Measurements from ENCODE around the gene DOCK6. TPM values are rescaled to one million over a fixed set of nuclear protein-coding genes. Genes with fewer than 3 reads are reported as not detected.
A peak's percentile ranks its signal among the peaks of the same experiment; 100 is the strongest.

DOCK6 gene
- total RNA-seq, 4 donors from 2014 or later, result 19.7 to 94.0 (median 33.3) TPM

GRCh38 chr19:11177592-11177991 is 84.7 kb downstream of the DOCK6 start:
- H3K27me3 ChIP-seq, result no peaks in the 10 kb centered on the region
- 81 to 82% methylated on average over 9 of the region's 9 CpGs for WGBS, 2 donors
- H3K27ac ChIP-seq, result peak overlapping the region in 2 of 4 donors; percentile 74 to 77
- no peak overlapping the region for H3K4me3 ChIP-seq
- peaks cover 12 to 63% (median 18%) of the 10 kb centered on the region in 3 donors for H3K36me3 ChIP-seq
- H3K4me1 ChIP-seq, result peaks cover 6 to 33% (median 11%) of the 10 kb centered on the region in 3 donors
- no peak for DNase-seq
- intact Hi-C loops (cut with DNase I), result no loop called here
- TF ChIP-seq POLR2A (IDR thresholded peaks at IDR 0.05) (no peak), CTCF (IDR thresholded peaks at IDR 0.05) (no peak)
- no peaks in the 10 kb centered on the region for H3K9me3 ChIP-seq

GRCh38 chr19:11176466-11177193 is 85.7 kb downstream of the DOCK6 start:
- no peak for DNase-seq
- Histone ChIP-seq H3K36me3 (peaks cover 12 to 70% (median 18%) of the 10 kb centered on the region in 3 donors), H3K4me1 (peaks cover 6 to 30% (median 11%) of the 10 kb centered on the region in 3 donors), H3K4me3 (no peak overlapping the region), H3K9me3 (no peaks in the 10 kb centered on the region), H3K27ac (no peak overlapping the region), H3K27me3 (no peaks in the 10 kb centered on the region)
- intact Hi-C loops (cut with DNase I), result no loop called here
- 90 to 93% methylated on average over 16 to 18 of the region's 18 CpGs for WGBS, 2 donors
- TF ChIP-seq CTCF (IDR thresholded peaks at IDR 0.05), result no peak
- no peak for TF ChIP-seq POLR2A (IDR thresholded peaks at IDR 0.05)

- Histone ChIP-seq H3K36me3 (peaks cover 12 to 75% (median 18%) of the 10 kb centered on the region in 3 donors), H3K4me1 (peaks cover 6 to 25% (median 11%) of the 10 kb centered on the region in 3 donors), H3K4me3 (no peak overlapping the region), H3K27ac (peak overlapping the region in 1 of 4 donors; percentile 28), H3K27me3 (no peaks in the 10 kb centered on the region), H3K9me3 (no peaks in the 10 kb centered on the region)
- no peak for DNase-seq
- intact Hi-C loops (cut with DNase I), result no loop called here
- 80 to 90% methylated on average over 4 to 7 of the region's 7 CpGs for WGBS, 2 donors
- TF ChIP-seq POLR2A (IDR thresholded peaks at IDR 0.05) (no peak), CTCF (IDR thresholded peaks at IDR 0.05) (no peak)
Measured at GRCh38 chr19:11175920-11176319, 86.4 kb downstream of the DOCK6 start.

- no peaks in the 10 kb centered on the region for H3K9me3 ChIP-seq
- no peak for TF ChIP-seq CTCF (IDR thresholded peaks at IDR 0.05)
- H3K4me1 ChIP-seq, result peaks cover 0 to 26% (median under 1%) of the 10 kb centered on the region in 3 donors
Measured at GRCh38 chr19:11174336-11174735, 88.0 kb downstream of the DOCK6 start.

GRCh38 chr19:11173516-11174155 is 88.7 kb downstream of the DOCK6 start:
- no peak for DNase-seq
- intact Hi-C loops (cut with DNase I), result no loop called here
- Histone ChIP-seq H3K4me3 (no peak overlapping the region), H3K27ac (peak overlapping the region in 3 of 4 donors; percentile 9 to 46 (median 35)), H3K4me1 (peaks cover 0 to 26% (median 3%) of the 10 kb centered on the region in 3 donors), H3K36me3 (peaks cover 17 to 95% (median 23%) of the 10 kb centered on the region in 3 donors), H3K9me3 (no peaks in the 10 kb centered on the region), H3K27me3 (no peaks in the 10 kb centered on the region)
- WGBS, 2 donors, result 73 to 93% methylated on average over 5 to 7 of the region's 8 CpGs
- no peak for TF ChIP-seq POLR2A (IDR thresholded peaks at IDR 0.05)
- no peak for TF ChIP-seq CTCF (IDR thresholded peaks at IDR 0.05)

More at GRCh38 chr19:11174336-11174735, 88.0 kb downstream of the DOCK6 start:
- intact Hi-C loops (cut with DNase I), result no loop called here
- no peak for DNase-seq
- Histone ChIP-seq H3K27ac (no peak overlapping the region), H3K4me3 (no peak overlapping the region), H3K36me3 (peaks cover 18 to 91% (median 20%) of the 10 kb centered on the region in 3 donors), H3K27me3 (no peaks in the 10 kb centered on the region)
- 91 to 94% methylated on average over 4 to 13 of the region's 27 CpGs for WGBS, 2 donors
